Mucosa of rectum (tissue), 2 donors: ENCODE data around the gene PDE5A.

Experiments used
- H3K27ac ChIP-seq, 2 donors: one replicate each; pipeline ENCODE4 v1.7.0; 2013; ENCODE audit warnings: inconsistent platforms in 2 of 2, low read depth in 2 of 2, low read length in 2 of 2
- H3K27me3 ChIP-seq, 2 donors: one replicate each; pipeline ENCODE4 v1.7.0; 2013; ENCODE audit warnings: low read length in 2 of 2; ENCODE audit not compliant: control insufficient read depth in 2 of 2, insufficient read depth in 2 of 2
- H3K36me3 ChIP-seq, 2 donors: one replicate each; pipeline ENCODE4 v1.7.0; 2013; ENCODE audit warnings: low read length in 2 of 2; ENCODE audit not compliant: control insufficient read depth in 2 of 2, insufficient read depth in 2 of 2
- H3K4me1 ChIP-seq, 2 donors: one replicate each; pipeline ENCODE4 v1.7.0; 2013; ENCODE audit warnings: low read length in 2 of 2, mild to moderate bottlenecking in 1 of 2; ENCODE audit not compliant: control insufficient read depth in 2 of 2, insufficient read depth in 2 of 2
- H3K4me3 ChIP-seq, 2 donors: one replicate each; pipeline ENCODE4 v1.7.0; 2013; ENCODE audit warnings: low read length in 2 of 2
- H3K9ac ChIP-seq, 2 donors: one replicate each; pipeline ENCODE4 v1.7.0; 2013; ENCODE audit warnings: low read length in 2 of 2, low read depth in 1 of 2, mild to moderate bottlenecking in 1 of 2
- H3K9me3 ChIP-seq, 2 donors: one replicate each; pipeline ENCODE4 v1.7.0; 2013; ENCODE audit warnings: low read length in 2 of 2; ENCODE audit not compliant: control insufficient read depth in 2 of 2
- donor health status: healthy.
- donor health status: Normal muscosa, but diverticular disease.

Gene PDE5A

GRCh38 chr4:119550857-119551532, 77.6 kb downstream of the PDE5A start:
- Histone ChIP-seq H3K27ac (no peak overlapping the region), H3K9ac (no peak overlapping the region), H3K9me3 (no peaks in the 10 kb centered on the region), H3K4me1 (peaks cover 0 to 2% of the 10 kb centered on the region in 2 donors), H3K36me3 (peaks cover 0 to 9% of the 10 kb centered on the region in 2 donors), H3K4me3 (no peak overlapping the region), H3K27me3 (no peaks in the 10 kb centered on the region)

DNA sequence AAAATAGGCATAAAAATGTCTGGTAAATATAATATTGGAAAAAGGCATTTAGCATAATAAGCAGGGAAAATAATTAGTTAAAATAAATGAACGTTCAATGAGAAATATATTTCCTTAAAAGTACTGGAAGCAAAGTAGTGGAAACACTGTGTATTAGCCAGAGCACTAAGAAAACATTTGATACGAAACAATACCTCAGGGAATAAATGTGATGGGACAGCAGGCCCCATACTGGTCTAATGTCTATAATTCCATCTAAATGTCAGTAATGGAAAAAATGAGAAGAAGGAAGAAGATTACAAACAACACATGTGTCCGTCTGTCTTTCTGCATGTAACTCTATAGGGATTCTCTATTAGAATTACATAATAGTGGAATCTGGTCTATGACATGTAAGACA, 79.0 kb downstream of the PDE5A start:
- H3K9ac ChIP-seq = no peak overlapping the region
- H3K4me3 ChIP-seq = no peak overlapping the region
- peaks cover 0 to 9% of the 10 kb centered on the region in 2 donors for H3K36me3 ChIP-seq
- H3K27ac ChIP-seq = no peak overlapping the region
- no peaks in the 10 kb centered on the region for H3K27me3 ChIP-seq
- H3K9me3 ChIP-seq = no peaks in the 10 kb centered on the region
- H3K4me1 ChIP-seq = peaks cover 0 to 2% of the 10 kb centered on the region in 2 donors

DNA sequence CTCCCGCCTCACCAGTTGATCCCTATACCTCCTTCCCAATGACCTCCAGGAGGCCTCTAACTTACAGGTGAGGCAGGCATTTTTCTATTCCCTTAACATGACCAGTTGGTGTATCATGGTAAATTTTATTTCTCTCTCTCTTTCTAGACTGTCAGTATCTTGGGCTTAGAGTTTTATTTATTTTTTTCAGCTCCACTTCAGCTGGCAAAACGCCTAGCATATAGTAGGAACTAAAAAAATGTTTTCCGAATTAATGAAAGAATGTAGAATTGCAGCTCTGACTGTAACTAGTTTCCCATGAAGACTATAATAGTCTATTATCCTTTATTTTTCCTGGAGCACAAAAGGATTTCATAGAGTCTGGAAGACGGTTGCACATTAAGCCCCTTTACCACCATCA, 84.8 kb downstream of the PDE5A start:
- Histone ChIP-seq H3K36me3 (peaks cover 16% of the 10 kb centered on the region in 2 donors), H3K4me1 (no peaks in the 10 kb centered on the region), H3K9ac (no peak overlapping the region), H3K9me3 (no peaks in the 10 kb centered on the region), H3K27ac (no peak overlapping the region), H3K4me3 (no peak overlapping the region), H3K27me3 (no peaks in the 10 kb centered on the region)

- Histone ChIP-seq H3K27ac (no peak overlapping the region), H3K36me3 (peaks cover 18 to 19% of the 10 kb centered on the region in 2 donors), H3K27me3 (no peaks in the 10 kb centered on the region), H3K4me3 (no peak overlapping the region), H3K4me1 (no peaks in the 10 kb centered on the region), H3K9ac (no peak overlapping the region), H3K9me3 (no peaks in the 10 kb centered on the region)
Observed at GRCh38 chr4:119543187-119543586, 85.4 kb downstream of the PDE5A start.

DNA sequence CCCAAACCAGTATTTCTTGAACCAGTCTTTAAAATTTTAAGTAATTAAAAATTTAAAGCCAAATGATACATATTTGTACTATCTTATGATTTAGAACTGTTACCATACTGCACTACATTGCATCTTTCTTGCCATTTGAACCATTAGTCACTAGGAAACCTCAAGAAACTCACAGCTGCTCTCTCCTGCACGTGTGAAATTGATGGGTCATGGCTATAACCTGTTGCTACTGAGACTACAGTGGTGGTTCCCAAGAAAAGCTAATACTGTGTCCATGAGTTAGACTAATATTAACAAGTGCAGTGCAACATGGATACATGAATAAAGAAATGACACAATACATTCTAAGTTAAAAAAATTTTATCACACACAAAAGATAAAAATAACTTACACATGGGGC, 88.4 kb downstream of the PDE5A start:
- Histone ChIP-seq H3K4me1 (no peaks in the 10 kb centered on the region), H3K4me3 (no peak overlapping the region), H3K9ac (no peak overlapping the region), H3K36me3 (peaks cover 23 to 25% of the 10 kb centered on the region in 2 donors), H3K27ac (no peak overlapping the region), H3K27me3 (no peaks in the 10 kb centered on the region), H3K9me3 (no peaks in the 10 kb centered on the region)

DNA sequence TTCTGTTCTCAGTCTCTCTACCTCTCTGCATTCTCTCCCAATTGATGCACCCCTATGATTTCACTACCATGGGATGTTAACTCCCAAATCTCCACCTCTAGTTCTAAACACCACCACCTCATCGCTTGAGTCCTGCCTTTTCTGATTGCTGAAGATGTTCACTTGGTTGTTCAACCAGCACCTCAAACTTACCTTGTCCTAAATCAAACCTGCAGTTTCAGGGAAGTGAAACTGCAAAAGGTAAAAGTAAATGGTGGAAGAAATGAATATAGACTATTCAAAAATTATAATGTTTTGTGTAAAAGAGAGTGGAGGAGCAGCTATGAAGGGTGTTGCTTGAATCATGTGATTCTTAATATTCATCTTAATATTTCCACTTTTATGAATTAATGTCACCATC, 91.0 kb downstream of the PDE5A start:
- no peak overlapping the region for H3K27ac ChIP-seq
- H3K9ac ChIP-seq = no peak overlapping the region
- H3K36me3 ChIP-seq = peaks cover 28 to 36% of the 10 kb centered on the region in 2 donors
- no peaks in the 10 kb centered on the region for H3K4me1 ChIP-seq
- no peaks in the 10 kb centered on the region for H3K9me3 ChIP-seq
- no peaks in the 10 kb centered on the region for H3K27me3 ChIP-seq
- H3K4me3 ChIP-seq = no peak overlapping the region

- Histone ChIP-seq H3K4me3 (no peak overlapping the region), H3K27ac (no peak overlapping the region), H3K4me1 (no peaks in the 10 kb centered on the region), H3K27me3 (no peaks in the 10 kb centered on the region), H3K36me3 (peaks cover 24 to 31% of the 10 kb centered on the region in 2 donors), H3K9ac (no peak overlapping the region), H3K9me3 (no peaks in the 10 kb centered on the region)
Observed at GRCh38 chr4:119536572-119537528, 91.8 kb downstream of the PDE5A start.

- no peak overlapping the region for H3K9ac ChIP-seq
- H3K4me1 ChIP-seq = no peaks in the 10 kb centered on the region
- H3K27ac ChIP-seq = no peak overlapping the region
- no peaks in the 10 kb centered on the region for H3K27me3 ChIP-seq
- H3K36me3 ChIP-seq = peaks cover 20 to 22% of the 10 kb centered on the region in 2 donors
- no peaks in the 10 kb centered on the region for H3K9me3 ChIP-seq
- H3K4me3 ChIP-seq = no peak overlapping the region
Observed at GRCh38 chr4:119532319-119532718, 96.3 kb downstream of the PDE5A start.

DNA sequence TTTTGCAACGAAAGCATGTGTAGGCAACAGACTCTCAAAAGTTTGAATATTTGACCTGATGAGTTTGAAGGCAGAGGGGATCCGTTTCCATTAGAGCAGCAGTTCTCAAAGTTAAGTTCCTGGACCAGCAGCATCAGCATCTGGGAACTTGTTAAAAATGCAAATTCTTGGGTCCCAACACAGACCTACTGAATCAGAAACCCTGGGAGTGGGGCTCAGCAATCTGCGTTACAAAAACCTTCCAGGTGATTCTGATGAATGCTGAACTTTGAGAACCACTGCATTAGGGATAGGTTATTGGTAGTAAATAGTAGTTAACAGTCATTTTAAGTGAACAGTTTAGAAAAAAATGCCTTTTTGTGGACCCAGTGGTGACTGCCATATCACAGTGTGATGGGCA, 98.8 kb downstream of the PDE5A start:
- Histone ChIP-seq H3K36me3 (peaks cover 17 to 22% of the 10 kb centered on the region in 2 donors), H3K27me3 (no peaks in the 10 kb centered on the region), H3K4me3 (no peak overlapping the region), H3K9me3 (no peaks in the 10 kb centered on the region), H3K4me1 (no peaks in the 10 kb centered on the region), H3K27ac (no peak overlapping the region), H3K9ac (no peak overlapping the region)
